Hepatic stellate cell (primary cell): ENCODE data around the gene RABGAP1.

Experiments used
- DNase-seq: peaks from one replicate; pipeline ENCODE4 v3.0.0; 2011; ENCODE audit warnings: low spot score

The RABGAP1 gene

DNA sequence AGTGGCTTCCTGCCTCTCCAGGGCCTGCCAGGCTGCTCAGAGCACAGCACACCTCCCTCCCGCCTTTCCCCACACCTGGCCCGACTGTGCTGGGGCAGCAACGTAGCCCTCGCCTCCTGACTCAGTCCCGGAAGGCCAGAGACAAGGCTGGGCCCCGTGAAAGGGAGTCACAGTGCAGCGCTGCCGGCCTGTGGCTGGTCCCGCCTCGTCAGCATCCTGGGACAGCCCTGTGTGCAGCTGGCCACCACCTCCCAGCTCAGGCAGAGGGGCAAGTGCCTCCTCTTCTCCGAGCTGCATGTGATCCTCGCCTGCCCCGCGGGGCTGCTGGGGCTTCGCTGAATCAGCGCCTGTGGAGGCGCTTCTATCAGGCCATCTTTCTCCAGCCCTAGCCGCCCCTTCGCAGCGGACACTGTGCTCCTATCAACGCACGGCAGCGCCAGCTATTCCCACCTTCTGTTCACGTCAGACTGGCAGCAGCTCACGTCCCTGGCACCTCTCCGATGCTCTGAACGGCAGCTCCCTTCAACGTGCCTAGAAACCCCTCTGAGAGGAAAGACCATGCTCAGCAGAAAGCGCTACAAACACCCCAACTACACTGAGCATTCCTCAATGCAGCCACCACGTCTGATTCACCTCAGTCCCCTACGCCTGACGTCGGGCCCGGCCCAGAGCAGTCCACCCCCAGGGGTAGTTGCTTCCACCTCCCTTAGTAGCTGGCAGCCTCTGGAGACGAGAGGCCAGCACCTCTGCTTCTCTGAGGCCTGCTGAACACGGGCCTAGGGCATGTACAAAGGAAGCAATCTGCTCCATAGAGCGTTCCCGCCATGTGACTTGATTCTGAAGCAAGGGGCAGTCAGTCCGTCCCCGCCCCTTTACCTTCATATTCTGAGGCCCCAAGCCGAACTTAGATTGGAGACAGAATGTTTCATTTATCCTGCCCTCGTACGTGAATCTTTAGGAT is 171.5 kb downstream of the RABGAP1 start:
- DNase-seq = peak; percentile 41

DNA sequence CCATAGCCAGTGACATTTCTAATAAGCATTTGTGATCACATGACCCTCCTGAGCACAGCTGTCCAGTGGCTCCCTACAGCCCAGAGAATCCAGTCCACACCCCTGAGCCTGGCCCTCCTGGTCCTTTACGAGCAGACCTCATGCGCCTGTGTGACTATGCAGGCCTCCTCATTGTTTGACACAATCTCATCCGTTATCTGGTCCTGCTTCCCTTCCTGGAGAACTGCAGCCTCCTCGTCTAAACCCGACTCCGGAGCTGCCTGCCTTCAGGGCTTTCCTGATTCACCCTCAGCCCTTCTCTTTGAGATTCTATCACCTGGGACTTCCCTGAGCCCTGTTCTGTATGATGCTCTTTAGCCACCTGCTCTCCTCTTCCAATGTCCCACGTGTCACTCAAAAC is 172.4 kb downstream of the RABGAP1 start:
- DNase-seq = no peak

DNA sequence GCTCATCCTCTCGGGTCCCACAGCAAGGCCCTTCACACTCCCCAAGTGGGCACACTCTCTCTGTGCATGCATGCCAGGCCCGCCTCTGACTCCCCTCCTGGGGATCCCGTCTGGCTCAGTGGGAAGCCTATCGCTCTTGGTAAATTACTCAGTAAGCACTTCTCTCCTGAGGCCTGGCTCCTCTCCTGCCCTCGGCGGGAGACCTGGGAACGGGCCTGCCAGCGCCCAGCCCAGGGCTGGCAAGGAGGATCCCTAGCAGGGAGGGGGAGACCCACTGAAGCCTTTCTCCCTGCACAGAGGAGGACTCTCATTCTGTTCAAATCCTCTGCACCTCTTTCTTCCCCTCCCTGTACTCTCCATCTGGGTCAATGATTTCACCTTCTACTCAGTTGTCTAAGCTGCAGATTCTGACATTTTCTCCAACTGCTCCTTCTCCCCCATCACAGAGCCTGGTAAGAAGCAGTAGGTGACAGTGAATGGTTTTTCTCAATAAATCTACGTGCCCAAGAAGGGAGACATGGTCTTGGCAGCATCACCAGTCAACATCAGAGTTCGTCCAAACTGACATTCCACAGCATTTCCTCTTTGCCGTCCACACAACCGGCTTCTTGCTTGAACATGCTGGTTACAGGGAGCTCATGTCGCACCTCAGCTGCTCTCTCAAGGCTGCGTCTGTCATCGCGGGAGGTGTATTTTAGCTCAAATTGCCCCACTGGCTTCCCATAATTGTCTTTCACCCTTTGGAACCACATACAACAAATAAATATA is 174.5 kb downstream of the RABGAP1 start:
- no peak for DNase-seq

GRCh38 chr9:123116036-123116435 is 175.2 kb downstream of the RABGAP1 start:
- DNase-seq = no peak

GRCh38 chr9:123119566-123119965 is 178.7 kb downstream of the RABGAP1 start:
- DNase-seq = no peak

DNA sequence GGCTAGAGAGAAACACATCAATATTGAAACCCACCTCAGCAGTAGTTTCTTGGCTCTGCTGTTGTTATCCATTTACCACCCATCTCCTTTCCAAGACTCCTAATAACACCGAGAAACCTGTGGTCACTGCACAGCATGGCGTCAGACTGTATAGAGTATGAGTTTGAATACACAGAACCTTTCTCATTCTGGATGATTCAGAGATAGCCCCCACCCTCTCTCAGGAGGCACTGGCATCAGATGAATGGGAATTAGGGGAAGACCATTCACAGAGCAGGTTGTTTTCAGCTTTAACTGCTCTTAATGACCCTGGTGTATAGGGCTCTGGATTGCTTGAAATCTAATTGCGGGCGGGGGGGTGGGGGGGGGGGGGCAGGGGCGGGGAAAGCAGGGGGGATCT is 179.3 kb downstream of the RABGAP1 start:
- no peak for DNase-seq

DNA sequence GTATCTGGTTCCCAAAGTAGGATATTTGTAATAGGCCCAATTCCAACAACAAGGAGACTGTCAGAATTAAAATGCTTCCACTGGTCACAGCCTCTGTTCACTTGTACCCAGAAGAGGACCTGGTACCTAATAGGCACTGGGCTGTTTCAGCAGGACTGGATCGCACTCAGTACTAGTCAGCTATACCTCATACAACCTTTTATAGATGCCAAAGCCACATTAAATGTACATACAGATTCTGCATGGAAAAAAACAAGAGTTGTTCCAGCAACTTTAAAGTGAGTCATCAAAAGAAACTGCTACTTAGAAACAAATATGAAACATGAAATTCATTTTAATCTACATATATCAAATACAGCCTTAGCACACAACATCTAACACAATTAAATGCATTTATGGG is 180.1 kb downstream of the RABGAP1 start:
- no peak for DNase-seq

DNA sequence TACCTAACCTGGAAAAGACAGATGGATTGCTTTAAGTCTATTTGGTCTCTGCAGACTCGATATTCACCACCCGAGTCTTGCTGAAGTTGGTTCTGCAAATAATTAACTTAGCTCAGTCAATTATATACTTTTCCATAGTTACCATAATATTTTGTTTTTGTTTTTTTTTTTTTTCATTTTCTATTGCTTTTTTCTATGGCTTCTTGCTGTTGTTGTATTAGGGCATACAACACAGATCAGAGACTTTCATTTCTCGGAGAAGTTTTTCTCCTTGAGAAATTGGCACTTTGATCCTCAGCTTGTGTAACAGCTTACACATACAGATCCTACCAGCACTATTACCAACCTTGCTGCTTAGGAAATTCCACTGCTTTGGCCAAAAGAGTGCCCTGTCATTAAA is 180.6 kb downstream of the RABGAP1 start:
- DNase-seq = no peak

DNA sequence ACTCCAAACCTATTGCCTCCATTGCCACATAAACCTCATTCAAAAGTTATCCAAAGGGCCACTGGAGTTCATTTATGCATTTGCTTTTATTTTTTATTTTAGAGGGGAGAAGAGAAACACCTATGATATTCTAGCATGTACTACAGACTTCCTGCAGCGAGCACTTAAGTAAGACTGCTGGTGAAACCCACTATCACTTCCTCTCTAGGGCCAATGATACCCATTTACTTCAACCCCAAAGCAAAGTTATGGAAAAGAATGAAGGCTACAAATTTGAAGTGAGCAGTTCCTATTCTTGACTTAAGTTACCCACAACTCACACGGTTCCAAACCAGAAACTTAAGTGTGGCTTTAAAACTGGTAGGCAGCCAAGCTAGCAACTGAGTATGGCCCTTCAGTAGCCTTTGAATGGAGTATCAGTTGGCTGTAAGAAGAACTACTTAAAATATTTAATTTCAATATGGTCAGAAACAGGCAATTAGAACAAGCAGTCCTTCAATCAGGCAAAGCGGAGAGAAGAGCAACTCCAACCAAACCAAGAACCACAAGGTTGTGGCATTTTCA is 186.8 kb downstream of the RABGAP1 start:
- DNase-seq = no peak

GRCh38 chr9:123128591-123128990 is 187.8 kb downstream of the RABGAP1 start:
- no peak for DNase-seq

DNA sequence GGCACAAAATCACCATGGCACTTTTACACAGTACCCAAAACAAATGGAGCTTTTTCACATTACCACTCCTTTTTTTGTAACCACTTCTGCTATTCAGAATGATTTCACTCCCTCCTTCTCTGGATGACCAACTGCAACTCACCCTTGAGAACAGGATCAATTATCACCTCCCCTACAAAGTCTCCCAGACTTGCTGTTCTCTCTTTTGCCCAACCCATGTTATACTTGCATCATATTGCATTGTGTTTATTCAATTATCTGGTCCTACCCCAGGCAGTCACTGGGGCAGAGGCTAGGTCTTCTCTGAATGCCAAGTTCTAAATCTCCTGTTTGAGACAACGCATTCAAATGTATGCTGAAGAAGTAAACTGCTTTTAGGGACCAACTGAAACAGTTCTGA is 188.6 kb downstream of the RABGAP1 start:
- DNase-seq = no peak

DNA sequence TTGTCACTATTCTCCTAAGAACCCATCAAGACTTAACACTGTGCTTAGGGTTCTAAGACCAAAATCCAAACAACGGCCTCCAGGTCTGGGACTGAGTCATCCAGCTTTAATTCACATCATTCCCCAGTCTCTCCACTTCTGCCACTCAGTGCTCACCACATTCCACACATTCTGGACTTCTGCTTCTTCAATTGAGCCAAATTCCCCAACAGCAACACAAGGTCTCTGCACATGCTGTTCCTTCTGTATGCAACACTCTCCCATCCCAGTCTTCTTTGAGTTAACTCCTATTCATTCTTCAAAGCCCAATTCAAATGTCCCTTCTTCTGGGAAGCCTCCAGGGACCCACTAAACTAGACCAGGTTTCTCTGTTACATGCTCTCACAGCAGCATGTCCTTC is 190.4 kb downstream of the RABGAP1 start:
- DNase-seq = no peak

- no peak for DNase-seq
Measured at GRCh38 chr9:123131993-123132392, 191.2 kb downstream of the RABGAP1 start.

DNA sequence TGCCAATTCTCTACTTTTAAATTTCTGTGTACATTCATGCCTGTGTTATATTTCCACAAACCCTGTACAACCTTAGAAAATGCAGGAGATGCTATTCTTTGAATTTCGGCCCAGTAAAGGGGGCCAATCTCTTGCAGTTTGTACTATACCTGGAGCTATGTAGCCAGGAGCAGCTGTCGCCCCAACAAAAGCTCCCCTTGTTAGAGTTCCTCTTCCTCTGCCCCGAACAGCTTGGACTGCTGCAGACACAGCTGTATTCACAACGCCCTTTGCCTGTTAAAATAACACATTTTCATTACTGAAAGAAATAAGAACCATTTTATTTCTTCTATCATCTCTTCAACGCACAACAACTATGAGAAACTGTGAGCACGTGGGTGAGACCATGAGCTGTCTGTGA is 191.9 kb downstream of the RABGAP1 start:
- no peak for DNase-seq

DNA sequence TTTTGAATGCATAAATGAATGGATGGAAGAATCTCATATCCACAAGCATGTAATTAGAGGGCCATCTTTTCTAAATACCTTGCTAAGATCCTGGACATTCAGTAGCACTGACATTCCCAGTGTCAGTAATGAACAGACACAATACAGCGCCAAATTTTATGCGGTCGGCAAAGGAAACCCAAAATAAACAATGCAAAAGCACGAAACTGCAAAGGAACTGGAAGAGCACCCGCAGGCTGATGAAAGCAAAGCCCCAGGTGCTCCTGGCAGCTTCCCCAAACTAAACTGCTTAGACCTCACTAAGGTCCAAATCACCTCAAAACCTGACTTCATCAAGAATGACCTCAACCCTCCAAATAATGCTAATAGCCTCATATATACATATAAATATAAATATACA is 194.6 kb downstream of the RABGAP1 start:
- DNase-seq = no peak

DNA sequence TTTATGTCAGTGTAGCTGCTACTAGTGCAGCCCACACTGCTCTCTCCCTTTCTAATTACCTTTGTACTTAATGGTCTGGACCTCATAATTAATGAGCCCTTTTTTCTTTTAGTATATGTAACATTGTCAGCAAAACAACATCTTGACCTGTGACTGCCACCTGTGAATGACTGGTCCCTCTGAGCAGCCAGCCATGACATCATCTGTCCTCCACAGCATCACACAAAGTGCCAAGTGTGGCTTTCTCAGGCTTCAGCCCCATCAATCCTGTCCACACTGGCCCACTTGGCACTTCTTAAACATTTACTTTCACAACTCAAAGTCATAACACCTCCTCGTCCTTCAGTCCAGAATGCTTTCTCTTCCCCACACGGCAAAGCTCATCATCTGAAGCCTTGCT is 197.3 kb downstream of the RABGAP1 start:
- DNase-seq = no peak

GRCh38 chr9:123149067-123149466 is 208.2 kb downstream of the RABGAP1 start:
- DNase-seq = no peak

DNA sequence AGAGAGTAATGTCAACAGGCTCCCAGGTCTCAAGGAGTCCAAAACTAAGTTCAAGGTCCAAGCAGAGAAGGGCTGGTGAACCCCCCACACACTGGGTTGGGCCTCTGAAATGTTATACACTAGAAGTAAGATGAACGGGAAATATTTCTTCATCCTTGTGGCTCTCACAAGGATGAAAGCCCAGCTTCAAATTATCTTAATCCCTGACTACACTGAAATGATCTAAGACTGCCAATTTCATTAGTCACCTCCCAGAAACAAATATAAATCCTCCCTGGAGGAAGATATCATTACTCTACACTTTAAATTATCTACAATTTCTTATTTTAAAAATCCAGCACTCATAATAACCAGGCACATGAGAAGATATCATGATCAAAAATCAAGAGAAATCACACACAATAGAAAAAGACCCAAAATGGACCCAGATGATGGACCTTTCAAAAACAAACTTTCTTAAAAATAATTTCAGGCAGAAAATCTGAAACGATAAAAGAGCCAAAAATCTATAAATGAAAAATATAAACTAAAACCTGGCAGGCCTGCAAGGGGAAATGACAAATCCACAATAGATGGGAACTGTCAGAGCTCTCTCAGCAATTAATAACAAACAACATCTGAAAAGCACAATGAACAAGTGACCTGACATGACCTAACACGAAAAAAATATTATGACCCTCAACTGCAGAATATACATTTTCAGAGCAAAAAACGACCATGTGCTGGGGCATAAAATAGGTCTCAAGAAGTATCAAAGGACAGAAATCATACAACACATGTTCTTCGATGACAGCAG is 210.1 kb downstream of the RABGAP1 start:
- DNase-seq = no peak
